Activated CD8-positive, alpha-beta T cell treated with anti-CD3 and anti-CD28 coated beads for 36 hours (primary cell): ENCODE data around the gene GUCA1C. TPM values are rescaled to one million over a fixed set of nuclear protein-coding genes. Genes with fewer than 3 reads are reported as not detected.

Source experiments
- ATAC-seq: fragments of 200-7000 bp; cut with Tn5 transposase; one replicate; pipeline ENCODE4 v1.10.0; 2021; ENCODE audit warnings: mild to moderate bottlenecking, moderate library complexity
- CTCF ChIA-PET: fragments of 350-600 bp; sonication (Branson Sonifier 250); formaldehyde crosslinking; loops from one replicate; lab custom pipeline; 2021; ENCODE audit warnings: antibody characterized with exemption; lab: Charles Lee
- POLR2A ChIA-PET: fragments of 350-600 bp; sonication (Branson Sonifier 250); formaldehyde crosslinking; loops from one replicate; lab custom pipeline; 2021; ENCODE audit warnings: antibody characterized with exemption; lab: Charles Lee
- DNase-seq: peaks from one replicate; pipeline ENCODE4 v3.0.0-alpha.2; 2020
- H3K27ac Mint-ChIP-seq: one replicate; pipeline ENCODE4 v1.8.0; 2021; ENCODE audit warnings: mild to moderate bottlenecking, mixed read lengths
- H3K27me3 Mint-ChIP-seq: one replicate; pipeline ENCODE4 v1.8.0; 2021; ENCODE audit warnings: mixed read lengths
- H3K36me3 Mint-ChIP-seq: one replicate; pipeline ENCODE4 v1.8.0; 2021; ENCODE audit warnings: low read depth, mixed read lengths
- H3K4me1 Mint-ChIP-seq: one replicate; pipeline ENCODE4 v1.8.0; 2021; ENCODE audit warnings: low read depth, mixed read lengths
- H3K4me3 Mint-ChIP-seq: one replicate; pipeline ENCODE4 v1.8.0; 2021; ENCODE audit warnings: mild to moderate bottlenecking, moderate library complexity, mixed read lengths
- H3K9me3 Mint-ChIP-seq: one replicate; pipeline ENCODE4 v1.8.0; 2021; ENCODE audit warnings: mixed read lengths
- CTCF ChIP-seq: fragments of 200-600 bp; IDR thresholded peaks from one replicate; pipeline ENCODE4 v1.8.0; 2022; ENCODE audit warnings: antibody characterized with exemption, mild to moderate bottlenecking
- intact Hi-C: fragments of 100-400 bp; cut with micrococcal nuclease; formaldehyde crosslinking; loops from one replicate; pipeline ENCODE4 v1.10.0; 2022
- total RNA-seq, 2 experiments: library from RNA; stranded (reverse); gene quantifications; one replicate each; pipeline ENCODE4 v1.2.3, GENCODE V29; 2021

The GUCA1C gene
- total RNA-seq, 2 experiments from 2014 or later, result not detected

- no peaks in the 10 kb centered on the region for H3K9me3 Mint-ChIP-seq
- ChIA-PET POLR2A (no interaction called here), CTCF (interaction anchor here (1.0 to 2.1 kb wide), 3 partner anchors 15 to 238 kb away, joined by 4 to 10 read pairs (median 5); no protein-coding TSS in a partner anchor)
- H3K4me3 Mint-ChIP-seq, result no peak overlapping the region
- no peaks in the 10 kb centered on the region for H3K27me3 Mint-ChIP-seq
- peaks cover 38% of the 10 kb centered on the region for H3K4me1 Mint-ChIP-seq
- intact Hi-C loops, result no loop called here
- ATAC-seq (no peak), DNase-seq (no peak)
- no peak overlapping the region for H3K27ac Mint-ChIP-seq
- TF ChIP-seq CTCF, result no peak
- no peaks in the 10 kb centered on the region for H3K36me3 Mint-ChIP-seq
Measured at GRCh38 chr3:108899530-108899929, 54.1 kb downstream of the GUCA1C start.

GRCh38 chr3:108897883-108898282 lies 55.8 kb downstream of the GUCA1C start:
- no peaks in the 10 kb centered on the region for H3K36me3 Mint-ChIP-seq
- H3K27ac Mint-ChIP-seq, result peak overlapping the region; percentile 63
- no peak overlapping the region for H3K4me3 Mint-ChIP-seq
- DNase-seq (no peak), ATAC-seq (peak; percentile 52)
- ChIA-PET POLR2A (interaction anchor here (1.1 kb wide), 3 partner anchors 27 to 309 kb away, joined by 4 to 5 read pairs (median 5); partner anchors contain the start of genes CIP2A and DZIP3), CTCF (interaction anchor here (0.8 to 2.0 kb wide), 4 partner anchors 17 to 113 kb away, joined by 3 to 19 read pairs (median 5); no protein-coding TSS in a partner anchor)
- H3K9me3 Mint-ChIP-seq, result no peaks in the 10 kb centered on the region
- TF ChIP-seq CTCF, result no peak
- H3K4me1 Mint-ChIP-seq, result peaks cover 38% of the 10 kb centered on the region
- H3K27me3 Mint-ChIP-seq, result no peaks in the 10 kb centered on the region
- intact Hi-C loops, result no loop called here

- intact Hi-C loops, result no loop called here
- DNase-seq (no peak), ATAC-seq (no peak)
- Mint-ChIP-seq H3K27me3 (no peaks in the 10 kb centered on the region), H3K4me3 (no peak overlapping the region), H3K36me3 (no peaks in the 10 kb centered on the region), H3K27ac (no peak overlapping the region), H3K4me1 (peaks cover 22% of the 10 kb centered on the region), H3K9me3 (no peaks in the 10 kb centered on the region)
- ChIA-PET POLR2A (interaction anchor here (0.8 kb wide), 1 partner anchor 55 kb away, joined by 3 read pairs; no protein-coding TSS in a partner anchor), CTCF (interaction anchor here (1.0 to 1.7 kb wide), 2 partner anchors 10 to 20 kb away, joined by 3 to 8 read pairs; no protein-coding TSS in a partner anchor)
- no peak for TF ChIP-seq CTCF
Measured at GRCh38 chr3:108894981-108895380, 58.7 kb downstream of the GUCA1C start.

- Mint-ChIP-seq H3K4me3 (no peak overlapping the region), H3K9me3 (no peaks in the 10 kb centered on the region), H3K36me3 (no peaks in the 10 kb centered on the region), H3K27me3 (no peaks in the 10 kb centered on the region), H3K27ac (no peak overlapping the region), H3K4me1 (peaks cover under 1% of the 10 kb centered on the region)
- ChIA-PET CTCF (interaction anchor here (1.1 kb wide), 1 partner anchor 23 kb away, joined by 5 read pairs; no protein-coding TSS in a partner anchor), POLR2A (no interaction called here)
- ATAC-seq, result no peak
- intact Hi-C loops, result no loop called here
- no peak for TF ChIP-seq CTCF
- no peak for DNase-seq
Measured at GRCh38 chr3:108891833-108892232, 61.8 kb downstream of the GUCA1C start.

GRCh38 chr3:108887777-108888176 lies 65.9 kb downstream of the GUCA1C start:
- no peak for DNase-seq
- H3K4me3 Mint-ChIP-seq, result no peak overlapping the region
- CTCF ChIA-PET, result interaction anchor here (0.9 to 2.5 kb wide), 2 partner anchors 27 to 70 kb away, joined by 3 to 12 read pairs; no protein-coding TSS in a partner anchor
- H3K4me1 Mint-ChIP-seq, result peaks cover 12% of the 10 kb centered on the region
- no peaks in the 10 kb centered on the region for H3K9me3 Mint-ChIP-seq
- TF ChIP-seq CTCF, result no peak
- intact Hi-C loops, result no loop called here
- POLR2A ChIA-PET, result no interaction called here
- no peak for ATAC-seq
- H3K36me3 Mint-ChIP-seq, result no peaks in the 10 kb centered on the region
- H3K27me3 Mint-ChIP-seq, result no peaks in the 10 kb centered on the region
- H3K27ac Mint-ChIP-seq, result no peak overlapping the region
